Heart left ventricle (tissue), 13 donors: Measurements from ENCODE around the gene AKAP5.

Experiments
- POLR2A ChIP-seq, 2 donors: fragments of 450-650 bp; IDR thresholded peaks; one replicate each; pipeline ENCODE4 v1.6.1; 2017; ENCODE audit warnings: antibody characterized with exemption in 2 of 2, mild to moderate bottlenecking in 2 of 2, moderate library complexity in 2 of 2
- TF ChIP-seq, protein P1 (sequence below), 12 donors: fragments of 200-600 bp; sonication (generic) in 4 of 12; IDR thresholded peaks; one replicate each; pipeline versions ENCODE4 v1.5.0 to v1.8.0; 2018 to 2022; ENCODE audit warnings: antibody characterized with exemption in 12 of 12, mild to moderate bottlenecking in 5 of 12
- donor health status: ischemic (EF 13 %, LVEDD 7.1; RV severe dilation, severe dysfunction).
- donor health status: DM: no; HTN: yes; CAD: no.
- donor health status: DM: no; HTN: no; CAD: no.
- donor health status: ischemic (EF 25% LVEDD 6.9; RV normal size, moderate dysfunction).
- donor health status: ischemic (EF 25% LVEDD 5.7; RV mildly dilated, moderate dysfunction).
- donor health status: ischemic (EF 35%, LVEDD 5.7; RV mildly dilated, moderate dysfunction).
- donor health status: nonischemic (EF 11% LVEDD 7.7; RV severe dilation, severe dysfunction).
- donor health status: DM: yes; HTN: yes; CAD: no.
- donor health status: PGD.
- donor health status: ischemic (EF 29% LVEDD 5.4; RV normal size, mild dysfunction).
- donor health status: nonischemic (EF 23%, LVEDD 6.1; RV moderate dilation, normal function).

DNA sequence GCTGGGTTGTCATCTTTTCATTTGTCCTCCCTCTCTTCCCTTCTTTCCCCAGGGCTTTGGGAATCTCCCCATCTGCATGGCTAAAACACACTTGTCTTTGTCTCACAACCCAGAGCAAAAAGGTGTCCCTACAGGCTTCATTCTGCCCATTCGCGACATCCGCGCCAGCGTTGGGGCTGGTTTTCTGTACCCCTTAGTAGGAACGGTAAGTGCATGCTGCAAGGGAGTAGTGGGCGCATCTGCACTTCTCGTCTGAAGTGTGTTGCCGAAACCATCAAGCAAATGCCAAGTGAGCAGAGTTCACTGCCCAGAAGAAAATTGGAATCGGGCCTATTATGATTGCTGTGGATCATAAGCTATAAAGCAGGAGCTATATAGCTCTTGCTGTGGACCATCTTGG, 10.6 kb upstream of the AKAP5 start:
- TF ChIP-seq, protein P1, sequence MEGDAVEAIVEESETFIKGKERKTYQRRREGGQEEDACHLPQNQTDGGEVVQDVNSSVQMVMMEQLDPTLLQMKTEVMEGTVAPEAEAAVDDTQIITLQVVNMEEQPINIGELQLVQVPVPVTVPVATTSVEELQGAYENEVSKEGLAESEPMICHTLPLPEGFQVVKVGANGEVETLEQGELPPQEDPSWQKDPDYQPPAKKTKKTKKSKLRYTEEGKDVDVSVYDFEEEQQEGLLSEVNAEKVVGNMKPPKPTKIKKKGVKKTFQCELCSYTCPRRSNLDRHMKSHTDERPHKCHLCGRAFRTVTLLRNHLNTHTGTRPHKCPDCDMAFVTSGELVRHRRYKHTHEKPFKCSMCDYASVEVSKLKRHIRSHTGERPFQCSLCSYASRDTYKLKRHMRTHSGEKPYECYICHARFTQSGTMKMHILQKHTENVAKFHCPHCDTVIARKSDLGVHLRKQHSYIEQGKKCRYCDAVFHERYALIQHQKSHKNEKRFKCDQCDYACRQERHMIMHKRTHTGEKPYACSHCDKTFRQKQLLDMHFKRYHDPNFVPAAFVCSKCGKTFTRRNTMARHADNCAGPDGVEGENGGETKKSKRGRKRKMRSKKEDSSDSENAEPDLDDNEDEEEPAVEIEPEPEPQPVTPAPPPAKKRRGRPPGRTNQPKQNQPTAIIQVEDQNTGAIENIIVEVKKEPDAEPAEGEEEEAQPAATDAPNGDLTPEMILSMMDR (IDR thresholded peaks at IDR 0.05), result no peak
- TF ChIP-seq POLR2A (IDR thresholded peaks at IDR 0.05), result no peak
